Upper lobe of left lung (tissue), 4 donors: Measurements from ENCODE around the gene ASPDH.

ENCODE experiments used
- CTCF ChIP-seq, 6 experiments: fragments of 450-650 bp in 4 of 6; fragments of 200-600 bp in 2 of 6; sonication (generic) in 2 of 6; IDR thresholded peaks; one replicate each; pipeline ENCODE4 v1.5.1; 2016 to 2019; ENCODE audit warnings: antibody characterized with exemption in 6 of 6
- EP300 ChIP-seq, 4 donors: sonication (generic); formaldehyde crosslinking; IDR thresholded peaks; one replicate each; pipeline ENCODE4 v1.5.1; 2017; ENCODE audit warnings: antibody characterized with exemption in 4 of 4, control low read depth in 2 of 4
- POLR2A ChIP-seq, 4 donors: fragments of 450-650 bp; IDR thresholded peaks; one replicate each; pipeline ENCODE4 v1.5.1; 2016 to 2017; ENCODE audit warnings: antibody characterized with exemption in 4 of 4, mild to moderate bottlenecking in 2 of 4
- POLR2AphosphoS5 ChIP-seq, 2 donors: sonication (generic); formaldehyde crosslinking; IDR thresholded peaks; one replicate each; pipeline ENCODE4 v1.5.1; 2017; ENCODE audit warnings: antibody characterized with exemption in 2 of 2

- TF ChIP-seq POLR2A (IDR thresholded peaks at IDR 0.05) (no peak), EP300 (IDR thresholded peaks at IDR 0.05) (no peak), POLR2AphosphoS5 (IDR thresholded peaks at IDR 0.05) (no peak), CTCF (IDR thresholded peaks at IDR 0.05) (no peak)
These were observed 3.5 kb downstream of the ASPDH start for GRCh38 chr19:50510121-50510670.
